ENCODE data around the gene ZBTB20.

The ZBTB20 gene

GRCh38 chr3:114328345-114328744, 818.7 kb downstream of the ZBTB20 start:
- no peak for DNase-seq (ENCODE audit: low spot score)

GRCh38 chr3:114327665-114328064, 819.4 kb downstream of the ZBTB20 start:
- no peak for DNase-seq (ENCODE audit: low spot score)

DNA sequence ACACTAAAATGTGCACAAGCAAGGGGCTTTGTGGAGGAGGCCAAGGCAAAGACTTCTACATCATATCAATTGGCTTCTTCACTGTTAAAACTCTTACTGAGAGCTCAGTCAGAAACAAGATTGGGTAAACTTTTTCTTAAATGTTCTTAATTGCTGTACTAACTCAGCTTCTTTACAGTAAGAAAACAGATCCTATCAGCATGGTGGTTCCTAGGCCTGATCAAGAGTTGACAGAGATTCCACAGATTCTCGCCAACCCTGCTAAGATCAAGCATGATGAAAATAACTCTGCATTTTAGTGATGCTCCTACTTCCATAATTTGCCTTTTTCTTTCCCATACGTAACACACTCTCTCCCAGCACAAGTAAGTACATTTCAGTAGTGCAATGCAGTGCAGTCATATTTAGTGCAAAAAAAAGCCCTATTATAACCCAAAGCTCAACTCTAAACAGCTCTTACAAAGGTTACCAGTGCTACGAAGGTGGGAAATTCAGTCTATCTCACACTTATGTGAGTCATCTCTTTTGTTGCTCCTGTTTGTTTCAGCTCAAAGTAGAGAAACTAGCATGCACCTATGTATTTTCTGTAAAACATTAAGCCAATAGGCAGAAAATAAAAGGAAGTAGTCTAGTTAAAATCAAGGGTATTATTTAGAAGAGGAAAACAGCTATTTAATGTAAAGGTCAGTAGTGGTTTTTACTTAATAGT, 823.4 kb downstream of the ZBTB20 start:
- no peak for DNase-seq (ENCODE audit: low spot score)

GRCh38 chr3:114320246-114320645, 826.8 kb downstream of the ZBTB20 start:
- DNase-seq (ENCODE audit: low spot score), result no peak

- peak; percentile 14 for DNase-seq (ENCODE audit: low spot score)
Measured at GRCh38 chr3:114319453-114319852, 827.6 kb downstream of the ZBTB20 start.

GRCh38 chr3:114318295-114318694, 828.8 kb downstream of the ZBTB20 start:
- no peak for DNase-seq (ENCODE audit: low spot score)

DNA sequence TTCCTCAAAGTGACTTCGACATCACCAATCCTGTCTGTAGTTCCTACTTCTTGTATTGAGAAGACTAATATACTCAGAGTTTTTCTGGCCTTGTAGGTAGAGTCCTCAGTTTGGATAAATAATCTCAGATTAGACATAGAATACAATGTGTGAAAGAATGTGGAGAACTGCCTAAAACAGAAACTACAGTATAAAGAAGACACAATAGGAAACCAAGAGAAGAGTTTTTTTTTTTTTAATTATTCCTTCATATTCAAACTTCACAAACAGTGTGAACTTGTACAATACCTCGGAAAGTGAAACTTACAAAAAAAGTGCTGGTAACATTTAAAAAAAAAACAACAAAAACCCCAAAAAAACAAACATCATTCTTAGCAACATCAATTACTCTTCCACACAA, 832.8 kb downstream of the ZBTB20 start:
- DNase-seq (ENCODE audit: low spot score), result no peak

DNA sequence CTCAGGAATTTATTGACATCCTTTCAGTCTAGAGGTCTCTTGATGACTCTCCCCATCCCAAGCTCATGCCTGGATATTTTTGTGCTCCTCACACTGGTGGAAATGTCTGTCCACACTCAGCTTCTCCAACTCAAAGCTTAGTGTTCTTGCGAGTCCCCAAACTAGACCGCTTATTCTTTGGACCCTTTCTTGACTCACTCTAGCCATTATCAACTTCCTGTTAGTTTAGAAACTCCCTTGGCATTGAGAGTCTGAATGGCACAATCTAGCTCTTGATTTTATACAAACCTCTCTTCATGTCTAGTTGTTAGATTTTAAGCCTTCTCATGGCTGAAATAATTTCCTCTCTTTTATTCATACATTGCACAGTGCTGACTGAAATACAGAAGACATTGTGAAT, 833.7 kb downstream of the ZBTB20 start:
- DNase-seq (ENCODE audit: low spot score), result no peak

DNA sequence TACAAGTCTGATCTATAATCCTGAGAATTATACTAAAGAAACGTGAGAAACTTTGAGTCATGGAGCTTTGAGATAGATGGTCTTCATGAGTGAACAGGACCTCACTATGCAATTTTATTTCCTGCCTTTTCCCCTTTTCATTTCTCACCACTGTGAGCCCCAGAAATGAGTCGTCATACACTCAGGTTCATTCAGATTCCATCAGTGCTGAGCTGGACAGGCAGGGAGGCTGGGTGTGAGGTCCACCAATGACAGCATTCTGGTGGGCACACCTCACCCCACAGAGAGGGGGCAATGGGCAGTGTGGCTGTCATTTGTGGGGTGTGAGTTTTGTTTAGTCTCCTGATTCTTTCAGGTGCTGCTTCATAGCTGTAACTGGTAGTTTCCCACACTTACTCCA, 836.4 kb downstream of the ZBTB20 start:
- no peak for DNase-seq (ENCODE audit: low spot score)

DNA sequence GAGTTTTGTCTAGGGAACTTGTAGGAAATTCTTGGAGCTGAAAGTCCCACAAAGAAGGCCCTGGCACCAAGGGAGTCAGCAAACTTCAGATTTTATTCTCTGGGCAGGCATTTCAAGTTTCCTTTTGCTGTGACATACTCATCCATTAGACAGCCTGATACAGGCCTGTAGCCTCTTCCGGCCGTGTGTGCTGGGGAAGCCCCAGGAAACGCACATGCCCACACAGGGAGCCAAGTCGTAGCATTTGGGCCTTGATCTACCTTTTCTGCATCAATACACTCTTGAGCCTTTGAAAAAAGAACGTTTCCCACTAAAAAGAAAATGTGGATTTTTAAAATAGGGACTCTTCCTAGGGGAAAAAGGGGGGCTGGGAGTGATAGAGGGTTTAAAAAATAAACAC, 838.3 kb downstream of the ZBTB20 start:
- DNase-seq (ENCODE audit: low spot score), result no peak

- DNase-seq (ENCODE audit: low spot score), result no peak
Measured at GRCh38 chr3:114308377-114308776, 838.7 kb downstream of the ZBTB20 start.

GRCh38 chr3:114307832-114308231, 839.3 kb downstream of the ZBTB20 start:
- no peak for DNase-seq (ENCODE audit: low spot score)

DNA sequence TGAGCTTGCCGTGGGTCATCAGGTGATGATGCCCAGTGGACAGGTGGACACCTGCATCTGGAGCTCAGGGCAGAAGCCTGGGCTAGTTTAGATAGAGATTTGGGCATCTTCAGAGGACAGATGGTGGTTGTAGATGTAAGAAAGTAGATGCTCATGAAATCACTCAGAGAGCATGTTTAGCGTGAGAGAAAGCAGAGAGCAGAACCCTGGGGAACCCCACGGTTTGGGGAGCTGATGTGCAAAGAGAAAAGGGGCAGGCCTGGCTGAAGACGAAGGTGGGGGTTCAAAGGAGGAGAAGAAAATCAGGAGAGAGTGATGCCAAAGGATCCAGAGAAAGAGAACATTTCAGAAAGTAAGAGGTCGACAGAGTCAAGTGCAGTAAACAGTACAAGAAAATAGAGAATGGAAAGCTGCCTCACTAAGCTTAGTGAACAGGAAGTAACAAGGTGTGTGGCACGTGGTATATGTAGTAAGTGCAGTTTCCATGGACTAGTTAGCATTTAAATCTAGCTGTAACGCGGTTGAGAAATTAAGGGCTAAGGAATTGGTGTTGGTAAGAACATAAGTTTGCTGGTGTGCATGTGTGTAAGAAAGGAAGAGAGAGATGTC, 839.8 kb downstream of the ZBTB20 start:
- no peak for DNase-seq (ENCODE audit: low spot score)

DNA sequence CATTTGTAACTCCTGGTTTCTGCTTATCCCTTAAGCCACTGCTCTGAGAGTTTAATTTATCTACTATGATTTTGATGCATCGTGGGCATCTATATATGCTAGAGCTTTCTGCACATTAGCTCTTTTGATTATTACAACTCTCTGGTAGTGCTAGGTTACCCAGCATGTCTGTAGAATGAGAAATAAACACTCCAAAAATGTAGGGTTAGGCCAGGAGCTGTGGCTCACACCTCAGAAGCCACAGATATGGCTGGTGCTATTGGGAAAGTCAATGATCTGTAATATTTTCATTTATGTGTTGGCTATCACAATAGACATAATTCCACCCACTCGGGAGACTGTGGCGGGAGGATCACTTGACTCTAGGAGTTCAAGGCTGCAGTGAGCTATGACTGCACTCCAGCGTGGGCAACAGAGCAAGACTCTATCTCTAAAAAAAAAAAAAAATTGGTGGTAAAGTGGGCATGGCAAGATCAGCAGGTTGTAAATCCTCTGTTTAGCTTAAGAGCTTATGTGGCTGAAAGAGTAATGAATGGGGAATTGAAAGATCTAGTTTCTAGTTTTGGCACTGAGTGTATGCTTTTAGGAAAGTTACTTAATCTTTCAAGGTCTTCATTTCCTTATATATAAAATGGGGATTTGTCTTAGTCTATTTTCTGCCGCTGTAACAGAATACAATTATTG, 847.0 kb downstream of the ZBTB20 start:
- DNase-seq (ENCODE audit: low spot score), result no peak

DNA sequence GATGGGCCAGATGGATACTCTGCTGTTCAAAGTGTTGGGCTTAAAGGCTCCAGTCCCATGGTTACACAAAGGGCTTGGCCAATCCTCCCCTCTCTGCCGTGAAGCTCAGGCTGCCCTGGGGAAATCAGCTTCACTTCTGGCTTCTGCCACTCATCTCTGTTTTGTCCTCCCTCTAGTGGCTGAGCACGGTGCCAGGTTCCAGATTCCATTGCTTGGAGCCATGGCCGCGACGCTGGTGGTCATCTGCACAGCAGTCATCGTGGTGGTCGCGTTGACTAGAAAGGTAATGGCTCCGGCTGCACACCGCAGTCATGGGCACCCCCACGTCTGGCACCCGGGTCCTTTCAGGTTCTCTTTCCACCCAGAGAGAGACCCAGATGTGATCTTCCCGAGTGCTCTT, 847.7 kb downstream of the ZBTB20 start:
- DNase-seq (ENCODE audit: low spot score), result peak; percentile 41

- DNase-seq (ENCODE audit: low spot score), result no peak
Measured at GRCh38 chr3:114295946-114296345, 851.1 kb downstream of the ZBTB20 start.

DNA sequence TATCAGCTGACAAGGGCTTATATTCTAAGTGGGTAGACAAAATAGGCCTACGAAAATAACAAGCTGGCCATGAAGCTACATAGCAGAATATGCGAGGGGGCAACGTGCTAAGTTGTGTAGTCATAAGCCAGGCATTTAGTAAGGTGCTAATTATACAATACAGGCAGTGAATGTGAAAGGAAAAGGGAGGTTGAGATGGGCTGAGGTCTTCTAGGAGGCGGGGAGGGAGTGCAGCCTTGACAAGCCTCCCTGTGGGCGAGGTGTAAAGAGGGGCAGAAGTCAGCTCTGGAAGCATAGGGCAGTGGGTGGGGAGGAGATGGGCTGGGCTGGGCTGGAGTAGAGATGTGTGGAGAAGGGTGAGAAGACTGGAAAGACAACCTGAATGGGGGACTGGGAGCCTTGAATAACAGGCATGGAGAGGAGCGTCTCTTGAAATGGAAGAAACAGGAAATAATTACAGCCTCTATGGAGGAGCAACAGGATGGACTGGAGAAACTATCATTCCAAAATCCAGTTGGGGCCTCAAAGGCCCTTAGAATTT, 852.1 kb downstream of the ZBTB20 start:
- no peak for DNase-seq (ENCODE audit: low spot score)

GRCh38 chr3:114293838-114294535, 853.1 kb downstream of the ZBTB20 start, which contains the start of gene TIGIT:
TSS of gene TIGIT (plus strand) at chr3:114294028. CDS start at chr3:114294062, 34 bp downstream.
- DNase-seq (ENCODE audit: low spot score), result no peak

GRCh38 chr3:114290911-114291901, 855.9 kb downstream of the ZBTB20 start:
- DNase-seq (ENCODE audit: low spot score), result peak; percentile 53

- no peak for DNase-seq (ENCODE audit: low spot score)
Measured at GRCh38 chr3:114286266-114286665, 860.8 kb downstream of the ZBTB20 start.

DNA sequence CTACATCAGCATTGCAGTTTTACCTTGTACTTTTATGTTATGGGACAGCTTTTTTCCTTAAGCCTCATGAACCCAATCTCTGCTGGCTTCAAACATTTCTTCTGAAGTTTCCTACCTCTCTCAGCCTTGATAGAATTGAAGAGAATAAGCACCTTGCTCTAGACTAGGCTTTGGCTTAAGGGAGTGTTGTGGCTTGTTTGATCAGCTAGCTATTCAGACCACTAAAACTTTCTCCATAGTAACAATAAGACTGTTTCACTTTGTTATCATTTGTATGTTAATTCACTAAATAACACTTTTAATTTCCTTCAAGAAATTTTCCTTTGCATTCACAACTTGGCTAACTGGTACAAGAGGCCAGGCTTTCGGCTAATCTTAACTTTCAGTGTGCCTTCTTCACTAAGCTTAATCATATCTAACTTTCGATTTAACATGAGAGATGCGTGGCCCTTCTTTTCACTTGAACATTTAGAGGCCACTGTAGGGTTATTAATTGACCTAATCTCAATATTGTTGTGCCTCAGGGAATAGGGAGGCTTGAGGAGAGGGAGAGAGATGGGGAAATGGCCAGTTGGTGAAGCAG, 861.3 kb downstream of the ZBTB20 start:
- DNase-seq (ENCODE audit: low spot score), result no peak

Data from AG08395 (cell line).